Ishikawa (cell line): ENCODE measurements around the gene SLIT3.

ENCODE experiments used
- CEBPB ChIP-seq: IDR thresholded peaks from 2 replicates; pipeline ENCODE4 v1.6.1; 2012
- CREB1 ChIP-seq: IDR thresholded peaks from 2 replicates; pipeline ENCODE4 v1.6.1; 2012; ENCODE audit warnings: low read depth
- EGR1 ChIP-seq: IDR thresholded peaks from 2 replicates; pipeline ENCODE4 v1.6.1; 2012
- EP300 ChIP-seq: IDR thresholded peaks from 2 replicates; pipeline ENCODE4 v1.6.1; 2012; ENCODE audit warnings: borderline replicate concordance
- FOXM1 ChIP-seq: IDR thresholded peaks from 2 replicates; pipeline ENCODE4 v1.6.1; 2012; ENCODE audit warnings: low read depth, borderline replicate concordance
- MAX ChIP-seq: IDR thresholded peaks from 2 replicates; pipeline ENCODE4 v1.6.1; 2012
- NFIC ChIP-seq: IDR thresholded peaks from 2 replicates; pipeline ENCODE4 v1.6.1; 2012
- RAD21 ChIP-seq: IDR thresholded peaks from 2 replicates; pipeline ENCODE4 v1.6.1; 2012; ENCODE audit warnings: low read depth
- REST ChIP-seq: IDR thresholded peaks from 2 replicates; pipeline ENCODE4 v1.6.1; 2012; ENCODE audit warnings: low read depth, mild to moderate bottlenecking
- TAF1 ChIP-seq: IDR thresholded peaks from 2 replicates; pipeline ENCODE4 v1.6.1; 2012; ENCODE audit warnings: low read depth, mild to moderate bottlenecking
- TCF12 ChIP-seq: IDR thresholded peaks from 2 replicates; pipeline ENCODE4 v1.6.1; 2012; ENCODE audit warnings: low read depth
- TEAD4 ChIP-seq: IDR thresholded peaks from 2 replicates; pipeline ENCODE4 v1.6.1; 2012
- USF1 ChIP-seq: IDR thresholded peaks from 2 replicates; pipeline ENCODE4 v1.6.1; 2012
- YY1 ChIP-seq: IDR thresholded peaks from 2 replicates; pipeline ENCODE4 v1.6.1; 2012; ENCODE audit warnings: low read depth
- ZBTB7A ChIP-seq: IDR thresholded peaks from 2 replicates; pipeline ENCODE4 v1.6.1; 2012; ENCODE audit warnings: low read depth

Gene SLIT3

GRCh38 chr5:169272731-169273427 lies 28.1 kb downstream of the SLIT3 start:
- TF ChIP-seq USF1, result no peak
- TF ChIP-seq NFIC, result peak; percentile 93
- TF ChIP-seq MAX, result peak; percentile 66
- TF ChIP-seq RAD21, result peak; percentile 24; the same call in 1 of the 2 replicates
- TF ChIP-seq CREB1, result no peak
- TF ChIP-seq EP300, result peak; percentile 93
- TF ChIP-seq TEAD4, result peak; percentile 64
- no peak for TF ChIP-seq EGR1
- TF ChIP-seq ZBTB7A, result peak; percentile 32; the same call in 1 of the 2 replicates
- peak; percentile 50 for TF ChIP-seq CEBPB
- peak; percentile 39; the same call in 1 of the 2 replicates for TF ChIP-seq YY1
- TF ChIP-seq TCF12, result peak; percentile 92
- no peak for TF ChIP-seq TAF1
- no peak; the same call in 1 of the 2 replicates for TF ChIP-seq REST
- peak; percentile 76 for TF ChIP-seq FOXM1

GRCh38 chr5:169272111-169272510 lies 28.8 kb downstream of the SLIT3 start:
- TF ChIP-seq CEBPB, result peak; percentile 89
- no peak for TF ChIP-seq TAF1

GRCh38 chr5:169270827-169271226 lies 30.1 kb downstream of the SLIT3 start:
- TF ChIP-seq REST, result no peak
- no peak for TF ChIP-seq USF1
- TF ChIP-seq RAD21, result peak; percentile 15; the same call in 1 of the 2 replicates

- TF ChIP-seq NFIC (no peak), MAX (no peak), CREB1 (no peak), CEBPB (no peak), TEAD4 (no peak), YY1 (no peak), RAD21 (no peak), TAF1 (no peak), EGR1 (no peak), USF1 (no peak), TCF12 (no peak), ZBTB7A (no peak), REST (no peak), EP300 (no peak), FOXM1 (no peak)
Measured at GRCh38 chr5:169268019-169268418, 32.9 kb downstream of the SLIT3 start.
